ENCODE results near the gene MSANTD2. TPM values are rescaled to one million over a fixed set of nuclear protein-coding genes. Genes with fewer than 3 reads are reported as not detected.

Gene MSANTD2
- total RNA-seq, 1 donor from 2014 or later, result 10.4 TPM

GRCh38 chr11:124752471-124753102 is 47.6 kb downstream of the MSANTD2 start:
- H3K9me3 Mint-ChIP-seq (ENCODE audit: low read depth), result no peaks in the 10 kb centered on the region
- DNase-seq (ENCODE audit: low spot score), result no peak
- no peak for TF ChIP-seq CTCF (IDR thresholded peaks at IDR 0.05)
- H3K36me3 Mint-ChIP-seq (ENCODE audit: low read depth), result peaks cover 2% of the 10 kb centered on the region
- H3K4me3 Mint-ChIP-seq (ENCODE audit: unreplicated experiment), result no peak overlapping the region
- H3K4me1 Mint-ChIP-seq (ENCODE audit: low read depth), result peaks cover 5% of the 10 kb centered on the region
- no peak overlapping the region for H3K27ac Mint-ChIP-seq (ENCODE audit: unreplicated experiment)
- H3K27me3 Mint-ChIP-seq (ENCODE audit: low read depth), result peaks cover 7% of the 10 kb centered on the region

GRCh38 chr11:124751741-124752470 is 48.3 kb downstream of the MSANTD2 start, which contains the start of gene VSIG2:
Gene VSIG2 (minus strand): TSS chr11:124752255. CDS start chr11:124752137, 118 bp downstream.
- H3K9me3 Mint-ChIP-seq (ENCODE audit: low read depth), result no peaks in the 10 kb centered on the region
- no peak for DNase-seq (ENCODE audit: low spot score)
- no peak within 1 kb of the TSS for H3K4me3 Mint-ChIP-seq (ENCODE audit: unreplicated experiment)
- H3K27ac Mint-ChIP-seq (ENCODE audit: unreplicated experiment), result no peak within 1 kb of the TSS
- peaks cover 8% of the 10 kb centered on the region for H3K27me3 Mint-ChIP-seq (ENCODE audit: low read depth)
- TF ChIP-seq CTCF (IDR thresholded peaks at IDR 0.05), result no peak
- peaks cover 10% of the 10 kb centered on the region for H3K4me1 Mint-ChIP-seq (ENCODE audit: low read depth)
- H3K36me3 Mint-ChIP-seq (ENCODE audit: low read depth), result peaks cover 2% of the 10 kb centered on the region

- no peak for TF ChIP-seq CTCF (IDR thresholded peaks at IDR 0.05)
- Mint-ChIP-seq H3K9me3 (ENCODE audit: low read depth) (no peaks in the 10 kb centered on the region), H3K27me3 (ENCODE audit: low read depth) (peaks cover 12% of the 10 kb centered on the region), H3K4me1 (ENCODE audit: low read depth) (peaks cover 16% of the 10 kb centered on the region), H3K36me3 (ENCODE audit: low read depth) (peaks cover 2% of the 10 kb centered on the region), H3K27ac (ENCODE audit: unreplicated experiment) (no peak overlapping the region), H3K4me3 (ENCODE audit: unreplicated experiment) (no peak overlapping the region)
- no peak for DNase-seq (ENCODE audit: low spot score)
Measured at GRCh38 chr11:124751391-124751740, 48.8 kb downstream of the MSANTD2 start.

GRCh38 chr11:124749912-124750311 is 50.3 kb downstream of the MSANTD2 start:
- Mint-ChIP-seq H3K9me3 (ENCODE audit: low read depth) (no peaks in the 10 kb centered on the region), H3K27me3 (ENCODE audit: low read depth) (peaks cover 20% of the 10 kb centered on the region), H3K4me3 (ENCODE audit: unreplicated experiment) (no peak overlapping the region), H3K36me3 (ENCODE audit: low read depth) (peaks cover 2% of the 10 kb centered on the region), H3K27ac (ENCODE audit: unreplicated experiment) (no peak overlapping the region), H3K4me1 (ENCODE audit: low read depth) (peaks cover 19% of the 10 kb centered on the region)
- DNase-seq (ENCODE audit: low spot score), result no peak
- no peak for TF ChIP-seq CTCF (IDR thresholded peaks at IDR 0.05)

- peaks cover 29% of the 10 kb centered on the region for H3K27me3 Mint-ChIP-seq (ENCODE audit: low read depth)
- peaks cover 1% of the 10 kb centered on the region for H3K36me3 Mint-ChIP-seq (ENCODE audit: low read depth)
- no peaks in the 10 kb centered on the region for H3K9me3 Mint-ChIP-seq (ENCODE audit: low read depth)
- H3K4me3 Mint-ChIP-seq (ENCODE audit: unreplicated experiment), result no peak overlapping the region
- H3K4me1 Mint-ChIP-seq (ENCODE audit: low read depth), result peaks cover 14% of the 10 kb centered on the region
- TF ChIP-seq CTCF (IDR thresholded peaks at IDR 0.05), result no peak
- no peak for DNase-seq (ENCODE audit: low spot score)
- no peak overlapping the region for H3K27ac Mint-ChIP-seq (ENCODE audit: unreplicated experiment)
Measured at GRCh38 chr11:124748481-124749343, 51.5 kb downstream of the MSANTD2 start.

Measured in chondrocyte (in vitro differentiated cells).